Lung (tissue), 12 donors: Measurements from ENCODE around the gene RPP14. TPM values are rescaled to one million over a fixed set of nuclear protein-coding genes. Genes with fewer than 3 reads are reported as not detected.

ENCODE experiments used
- ATAC-seq: fragments of 200-7000 bp; cut with Tn5 transposase; one replicate; pipeline ENCODE4 v1.9.1; 2020; ENCODE audit warnings: moderate number of reproducible peaks; ENCODE audit not compliant: insufficient read depth, low FRiP score
- DNase-seq, 3 donors: peaks; one replicate each; pipeline ENCODE4 v3.0.0-alpha.2; 2013 to 2017
- H3K27ac ChIP-seq, 2 donors: one replicate each; pipeline ENCODE4 v1.5.1; 2013; ENCODE audit warnings: mild to moderate bottlenecking in 2 of 2, moderate library complexity in 2 of 2, control low read depth in 1 of 2, inconsistent platforms in 1 of 2, low read depth in 1 of 2, low read length in 1 of 2
- H3K27me3 ChIP-seq, 3 donors: one replicate each; pipeline ENCODE4 v1.5.1; 2013; ENCODE audit warnings: low read length in 2 of 3; ENCODE audit not compliant: control insufficient read depth in 3 of 3, insufficient read depth in 3 of 3
- H3K36me3 ChIP-seq, 4 donors: one replicate each; pipeline ENCODE4 v1.5.1; 2013; ENCODE audit warnings: low read length in 4 of 4, mild to moderate bottlenecking in 1 of 4, moderate library complexity in 1 of 4; ENCODE audit not compliant: control insufficient read depth in 4 of 4, insufficient read depth in 4 of 4
- H3K4me1 ChIP-seq, 5 donors: one replicate each; pipeline ENCODE4 v1.5.1; 2013; ENCODE audit warnings: low read length in 5 of 5, mild to moderate bottlenecking in 2 of 5, moderate library complexity in 1 of 5; ENCODE audit not compliant: control insufficient read depth in 5 of 5, insufficient read depth in 5 of 5
- H3K4me3 ChIP-seq: one replicate; pipeline ENCODE4 v1.5.1; 2013; ENCODE audit warnings: mild to moderate bottlenecking, control low read depth, moderate library complexity
- H3K9ac ChIP-seq, 2 donors: one replicate each; pipeline ENCODE4 v1.5.1; 2013; ENCODE audit warnings: low read length in 2 of 2, control low read depth in 1 of 2; ENCODE audit not compliant: insufficient read depth in 1 of 2
- H3K9me3 ChIP-seq, 4 donors: one replicate each; pipeline ENCODE4 v1.5.1; 2013; ENCODE audit warnings: low read length in 3 of 4, mild to moderate bottlenecking in 1 of 4, moderate library complexity in 1 of 4; ENCODE audit not compliant: control insufficient read depth in 4 of 4, insufficient read depth in 3 of 4
- WGBS, 2 donors: extraction: QIAGEN DNeasy Blood & Tissue Kit; methylation state at CpG; one replicate each; pipeline ENCODE4 v1.1.7; 2013; 5-methylcytosine and 5-hydroxymethylcytosine counted together
- polyA plus RNA-seq, 2 donors: library from polyadenylated mRNA; stranded (reverse); fragments of 200-250 nt; gene quantifications; one replicate each; pipeline ENCODE4 v1.2.1, GENCODE V29; 2013
- total RNA-seq, 2 donors: library from RNA; depleted of rRNA in 1 of 2; stranded (reverse); fragments of >200 nt in 1 of 2; gene quantifications; one replicate each; pipeline ENCODE4 v1.2.1, GENCODE V29; 2014 to 2021
- TF ChIP-seq, protein P1 (sequence below): IDR thresholded peaks from 2 replicates; pipeline ENCODE4 v1.5.1; 2012; ENCODE audit warnings: mild to moderate bottlenecking; ENCODE audit errors: control extremely low read depth, extremely low read depth
- donor health status: control.
- donor health status: control.
- donor health status: Bipolar disorder and iron deficiency.
- donor health status: healthy.
- donor health status: DM: yes; HTN: yes; CAD: no.

The RPP14 gene
- total and polyA plus RNA-seq, 4 donors = 6.8 to 14.2 (median 10.8) TPM

- 82 to 84% methylated on average over 6 of the region's 6 CpGs for WGBS, 2 donors
- ATAC-seq = no peak
These were observed 45.7 kb upstream of the RPP14 start for GRCh38 chr3:58260261-58260731.

DNA sequence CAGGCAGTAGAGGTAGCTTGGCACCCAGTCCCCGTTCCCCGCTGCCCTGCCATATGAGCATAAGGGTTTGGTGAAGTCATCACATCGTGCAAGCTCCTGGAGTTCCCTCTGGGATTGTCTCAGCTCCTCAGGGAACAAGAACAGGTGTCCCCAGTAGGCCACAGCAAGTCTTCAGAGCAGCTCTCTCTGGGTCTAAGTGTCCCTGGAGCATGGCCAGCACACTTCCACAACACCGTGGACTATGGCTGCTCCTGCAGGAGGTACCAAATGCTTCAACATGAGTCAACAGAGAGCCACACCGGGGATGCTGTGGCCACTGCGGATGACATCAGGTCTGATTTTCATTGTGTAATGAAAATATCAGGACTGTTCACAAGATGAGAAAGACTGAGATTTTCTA lies 45.3 kb upstream of the RPP14 start:
- H3K9ac ChIP-seq = no peak overlapping the region
- TF ChIP-seq, protein P1, sequence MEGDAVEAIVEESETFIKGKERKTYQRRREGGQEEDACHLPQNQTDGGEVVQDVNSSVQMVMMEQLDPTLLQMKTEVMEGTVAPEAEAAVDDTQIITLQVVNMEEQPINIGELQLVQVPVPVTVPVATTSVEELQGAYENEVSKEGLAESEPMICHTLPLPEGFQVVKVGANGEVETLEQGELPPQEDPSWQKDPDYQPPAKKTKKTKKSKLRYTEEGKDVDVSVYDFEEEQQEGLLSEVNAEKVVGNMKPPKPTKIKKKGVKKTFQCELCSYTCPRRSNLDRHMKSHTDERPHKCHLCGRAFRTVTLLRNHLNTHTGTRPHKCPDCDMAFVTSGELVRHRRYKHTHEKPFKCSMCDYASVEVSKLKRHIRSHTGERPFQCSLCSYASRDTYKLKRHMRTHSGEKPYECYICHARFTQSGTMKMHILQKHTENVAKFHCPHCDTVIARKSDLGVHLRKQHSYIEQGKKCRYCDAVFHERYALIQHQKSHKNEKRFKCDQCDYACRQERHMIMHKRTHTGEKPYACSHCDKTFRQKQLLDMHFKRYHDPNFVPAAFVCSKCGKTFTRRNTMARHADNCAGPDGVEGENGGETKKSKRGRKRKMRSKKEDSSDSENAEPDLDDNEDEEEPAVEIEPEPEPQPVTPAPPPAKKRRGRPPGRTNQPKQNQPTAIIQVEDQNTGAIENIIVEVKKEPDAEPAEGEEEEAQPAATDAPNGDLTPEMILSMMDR = no peak
- H3K27ac ChIP-seq = no peak overlapping the region
- DNase-seq = no peak
- WGBS, 2 donors = 82 to 87% methylated on average over 6 of the region's 6 CpGs
- no peak for ATAC-seq
- H3K4me3 ChIP-seq = no peak overlapping the region
- H3K36me3 ChIP-seq = peaks cover 0 to 9% (median 5%) of the 10 kb centered on the region in 4 donors
- no peaks in the 10 kb centered on the region for H3K4me1 ChIP-seq
- no peaks in the 10 kb centered on the region for H3K27me3 ChIP-seq
- no peaks in the 10 kb centered on the region for H3K9me3 ChIP-seq

More at GRCh38 chr3:58260261-58260731, 45.7 kb upstream of the RPP14 start:
- TF ChIP-seq, protein P1 = no peak
- no peak overlapping the region for H3K4me3 ChIP-seq
- peaks cover 0 to 9% (median 5%) of the 10 kb centered on the region in 4 donors for H3K36me3 ChIP-seq
- H3K9me3 ChIP-seq = no peaks in the 10 kb centered on the region
- H3K9ac ChIP-seq = no peak overlapping the region
- DNase-seq = no peak
- no peaks in the 10 kb centered on the region for H3K27me3 ChIP-seq
- H3K4me1 ChIP-seq = no peaks in the 10 kb centered on the region
- H3K27ac ChIP-seq = no peak overlapping the region

DNA sequence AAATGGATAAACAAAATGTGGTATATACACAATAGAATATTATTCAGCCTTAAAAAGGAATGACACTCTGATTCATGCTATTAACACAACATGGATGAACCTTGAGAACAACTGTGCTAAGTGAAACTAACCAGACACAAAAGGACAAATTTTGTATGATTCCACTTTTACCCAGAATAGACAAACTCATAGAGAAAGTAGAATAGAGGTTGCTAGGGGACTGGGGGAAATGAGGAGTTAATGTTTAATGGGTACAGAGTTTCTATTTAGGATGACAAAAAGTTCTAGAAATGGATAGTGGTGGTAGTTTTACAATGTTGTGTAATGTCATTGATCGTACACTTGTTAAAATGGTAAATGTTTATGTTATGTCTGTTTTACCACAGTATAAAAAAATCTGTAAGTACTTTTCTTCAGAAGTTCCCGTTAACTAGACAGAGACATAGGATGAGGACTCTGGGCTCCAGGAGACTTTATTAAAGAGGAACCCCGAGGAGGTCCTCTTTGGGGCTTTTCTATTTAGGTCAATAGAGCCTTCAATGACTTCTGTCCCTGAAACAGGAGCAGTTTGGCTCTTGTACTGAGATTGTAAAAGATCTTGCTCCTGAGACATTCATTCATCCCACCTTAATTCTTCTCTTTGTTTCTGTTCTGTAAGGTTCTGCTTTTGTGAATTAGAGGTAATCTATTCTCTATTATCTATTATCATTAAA lies 43.9 kb upstream of the RPP14 start:
- WGBS, 2 donors = 86 to 90% methylated on average over 3 of the region's 3 CpGs
- DNase-seq = no peak

More for the DNA sequence above, 43.9 kb upstream of the RPP14 start:
- TF ChIP-seq, protein P1 = no peak
- Histone ChIP-seq H3K4me3 (no peak overlapping the region), H3K9me3 (no peaks in the 10 kb centered on the region), H3K4me1 (no peaks in the 10 kb centered on the region), H3K36me3 (peaks cover 0 to 9% (median 5%) of the 10 kb centered on the region in 4 donors), H3K9ac (no peak overlapping the region), H3K27ac (no peak overlapping the region), H3K27me3 (no peaks in the 10 kb centered on the region)
- no peak for ATAC-seq
